H9 (cell line): Measurements from ENCODE around the gene HEPN1. TPM values are rescaled to one million over a fixed set of nuclear protein-coding genes. Genes with fewer than 3 reads are reported as not detected.

Source experiments
- DNase-seq: peaks from one replicate; pipeline ENCODE4 v3.0.0-alpha.2; 2017
- H2AFZ ChIP-seq: one replicate; pipeline ENCODE4 v1.6.1; 2013; ENCODE audit warnings: mild to moderate bottlenecking, low read length, control low read depth, moderate library complexity
- H2AK5ac ChIP-seq: 2 replicates; pipeline ENCODE4 v1.6.1; 2013; ENCODE audit warnings: low read length, control low read depth, mixed read lengths; ENCODE audit not compliant: insufficient read length
- H2BK120ac ChIP-seq: one replicate; pipeline ENCODE4 v1.6.1; 2013; ENCODE audit warnings: low read depth, mild to moderate bottlenecking, low read length, control low read depth, inconsistent platforms; ENCODE audit not compliant: poor library complexity, severe bottlenecking
- H2BK12ac ChIP-seq: 2 replicates; pipeline ENCODE4 v1.6.1; 2013; ENCODE audit warnings: low read length, control low read depth, mixed read lengths, low read depth; ENCODE audit not compliant: insufficient read length
- H2BK15ac ChIP-seq: 2 replicates; pipeline ENCODE4 v1.6.1; 2013; ENCODE audit warnings: low read depth, low read length, control low read depth
- H2BK20ac ChIP-seq: one replicate; pipeline ENCODE4 v1.6.1; 2013; ENCODE audit warnings: low read depth, mild to moderate bottlenecking, low read length, control low read depth, inconsistent platforms; ENCODE audit not compliant: poor library complexity, severe bottlenecking
- H2BK5ac ChIP-seq: 2 replicates; pipeline ENCODE4 v1.6.1; 2013; ENCODE audit warnings: low read length, control low read depth, mixed read lengths; ENCODE audit not compliant: insufficient read length
- H3K14ac ChIP-seq: 2 replicates; pipeline ENCODE4 v1.6.1; 2013; ENCODE audit warnings: low read length, control low read depth; ENCODE audit not compliant: insufficient read depth
- H3K18ac ChIP-seq: 2 replicates; pipeline ENCODE4 v1.6.1; 2013; ENCODE audit warnings: low read depth, mild to moderate bottlenecking, mixed read lengths, low read length, control low read depth; ENCODE audit not compliant: insufficient read length
- H3K23ac ChIP-seq: 2 replicates; pipeline ENCODE4 v1.6.1; 2013; ENCODE audit warnings: low read length, control low read depth, mixed read lengths, low read depth; ENCODE audit not compliant: insufficient read length
- H3K23me2 ChIP-seq: 2 replicates; pipeline ENCODE4 v1.6.1; 2013; ENCODE audit warnings: low read depth, mild to moderate bottlenecking, mixed read lengths, low read length, control low read depth; ENCODE audit not compliant: insufficient read length, poor library complexity, severe bottlenecking
- H3K27ac ChIP-seq: 2 replicates; pipeline ENCODE4 v1.5.1; 2013; ENCODE audit warnings: low read length, control low read depth, mixed read lengths, low read depth; ENCODE audit not compliant: insufficient read length
- H3K27me3 ChIP-seq: 2 replicates; pipeline ENCODE4 v1.6.1; 2013; ENCODE audit warnings: low read length, control low read depth, inconsistent platforms; ENCODE audit not compliant: insufficient read depth
- H3K4ac ChIP-seq: 2 replicates; pipeline ENCODE4 v1.6.1; 2013; ENCODE audit warnings: low read depth, mild to moderate bottlenecking, control low read depth, inconsistent platforms, low read length, moderate library complexity
- H3K4me1 ChIP-seq: 2 replicates; pipeline ENCODE4 v1.6.1; 2013; ENCODE audit warnings: low read length, control low read depth, inconsistent platforms; ENCODE audit not compliant: insufficient read depth
- H3K4me2 ChIP-seq: 2 replicates; pipeline ENCODE4 v1.6.1; 2013; ENCODE audit warnings: low read length, control low read depth, mixed read lengths; ENCODE audit not compliant: insufficient read length, insufficient read depth
- H3K56ac ChIP-seq: 2 replicates; pipeline ENCODE4 v1.6.1; 2013; ENCODE audit warnings: low read depth, mild to moderate bottlenecking, mixed read lengths, low read length, control low read depth; ENCODE audit not compliant: insufficient read length
- H3K79me1 ChIP-seq: 2 replicates; pipeline ENCODE4 v1.6.1; 2013; ENCODE audit warnings: low read depth, mild to moderate bottlenecking, moderate library complexity, low read length, control low read depth, inconsistent platforms; ENCODE audit not compliant: insufficient read depth, poor library complexity, severe bottlenecking
- H3K79me2 ChIP-seq: 2 replicates; pipeline ENCODE4 v1.6.1; 2013; ENCODE audit warnings: low read length, control low read depth, inconsistent platforms; ENCODE audit not compliant: insufficient read depth
- H3K9ac ChIP-seq: 2 replicates; pipeline ENCODE4 v1.6.1; 2013; ENCODE audit warnings: low read length, control low read depth, mixed read lengths; ENCODE audit not compliant: insufficient read length; ENCODE audit errors: extremely low read depth
- H3K9me3 ChIP-seq: one replicate; pipeline ENCODE4 v1.6.1; 2013; ENCODE audit warnings: low read depth, low read length, inconsistent platforms; ENCODE audit not compliant: control insufficient read depth
- H3T11ph ChIP-seq: one replicate; pipeline ENCODE4 v1.6.1; 2013; ENCODE audit warnings: mild to moderate bottlenecking, low read length, control low read depth, inconsistent platforms
- H4K20me1 ChIP-seq: one replicate; pipeline ENCODE4 v1.6.1; 2013; ENCODE audit not compliant: control insufficient read depth, insufficient read length, insufficient read depth
- H4K5ac ChIP-seq: 2 replicates; pipeline ENCODE4 v1.6.1; 2013; ENCODE audit warnings: low read depth, mild to moderate bottlenecking, mixed read lengths, low read length, control low read depth; ENCODE audit not compliant: insufficient read length
- H4K8ac ChIP-seq: replicated peaks from 2 replicates; pipeline ENCODE4 v1.6.1; 2013; ENCODE audit warnings: low read length, control low read depth, mixed read lengths, low read depth; ENCODE audit not compliant: insufficient read length
- H4K91ac ChIP-seq: 2 replicates; pipeline ENCODE4 v1.6.1; 2013; ENCODE audit warnings: low read depth, mild to moderate bottlenecking, moderate library complexity, mixed read lengths, low read length, control low read depth; ENCODE audit not compliant: insufficient read length
- H3K27ac Mint-ChIP-seq, 3 experiments: 2 replicates in 2 of 3; 3 replicates in 1 of 3; pipeline ENCODE4 v1.8.0; 2020 to 2021; ENCODE audit warnings: mixed read lengths in 3 of 3, mild to moderate bottlenecking in 1 of 3, moderate library complexity in 1 of 3
- H3K27me3 Mint-ChIP-seq: 2 replicates; pipeline ENCODE4 v1.8.0; 2021; ENCODE audit warnings: low read depth, mild to moderate bottlenecking, moderate library complexity, mixed read lengths
- H3K36me3 Mint-ChIP-seq, 3 experiments: 2 replicates in 2 of 3; 3 replicates in 1 of 3; pipeline ENCODE4 v1.8.0; 2020 to 2021; ENCODE audit warnings: low read depth in 3 of 3, mixed read lengths in 3 of 3; ENCODE audit not compliant: insufficient read depth in 1 of 3
- H3K4me1 Mint-ChIP-seq, 2 experiments: 2 replicates each; pipeline ENCODE4 v1.8.0; 2020; ENCODE audit warnings: mixed read lengths in 2 of 2
- H3K4me3 Mint-ChIP-seq, 2 experiments: 2 replicates in 1 of 2; 3 replicates in 1 of 2; pipeline ENCODE4 v1.8.0; 2020 to 2021; ENCODE audit warnings: mild to moderate bottlenecking in 2 of 2, mixed read lengths in 2 of 2, moderate library complexity in 1 of 2
- H3K9me3 Mint-ChIP-seq, 2 experiments: 2 replicates in 1 of 2; 3 replicates in 1 of 2; pipeline ENCODE4 v1.8.0; 2020; ENCODE audit warnings: mild to moderate bottlenecking in 2 of 2, mixed read lengths in 2 of 2, moderate library complexity in 1 of 2
- CTCF ChIP-seq: fragments of 200-600 bp; sonication (generic); conservative IDR thresholded peaks from 3 replicates; pipeline ENCODE4 v1.8.0; 2021; ENCODE audit warnings: antibody characterized with exemption, mild to moderate bottlenecking
- WGBS: extraction: QIAGEN DNeasy Blood & Tissue Kit; methylation state at CpG from one replicate; pipeline ENCODE4 v1.1.7; 2013; ENCODE audit warnings: missing lambda C conversion rate, low lambda C conversion rate, mixed read lengths; ENCODE audit not compliant: insufficient read length; ENCODE audit errors: extremely low coverage; 5-methylcytosine and 5-hydroxymethylcytosine counted together
- total RNA-seq: library from RNA; stranded (reverse); gene quantifications from 2 replicates; pipeline ENCODE4 v1.2.1, GENCODE V29; 2021

HEPN1 gene
- total RNA-seq, 1 experiment from 2014 or later: not detected

DNA sequence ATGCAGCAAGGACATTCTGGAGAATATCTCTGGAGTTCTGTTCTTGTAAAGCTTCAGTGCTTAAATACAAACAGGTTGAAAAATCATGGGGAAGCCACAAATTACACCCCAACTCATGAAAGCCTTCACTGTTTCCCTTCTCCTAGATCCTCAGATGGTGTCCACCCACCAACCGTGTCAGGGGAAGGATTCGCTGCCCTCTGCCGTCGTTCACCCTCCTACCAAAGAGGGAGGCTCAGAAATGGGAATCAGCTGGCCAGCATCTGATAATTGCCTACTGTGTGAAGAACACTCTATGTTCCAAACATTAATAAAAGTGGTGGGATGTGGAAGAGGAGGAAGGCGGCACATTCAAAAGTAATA, 24.2 kb downstream of the HEPN1 start:
- no peaks in the 10 kb centered on the region for H3K4me1 ChIP-seq
- peaks cover 0 to under 1% of the 10 kb centered on the region in 2 experiments; a peak in 2 of 5 replicates for H3K9me3 Mint-ChIP-seq
- peaks cover 0 to 9% of the 10 kb centered on the region in 2 experiments; a peak in 1 of 4 replicates for H3K4me1 Mint-ChIP-seq
- H2BK20ac ChIP-seq: no peak overlapping the region
- H3K36me3 Mint-ChIP-seq: no peaks in the 10 kb centered on the region
- H3K27me3 ChIP-seq: no peaks in the 10 kb centered on the region
- no peak overlapping the region for H3K14ac ChIP-seq
- no peak overlapping the region for H2BK5ac ChIP-seq
- H2BK12ac ChIP-seq: no peak overlapping the region
- no peak overlapping the region for H3K56ac ChIP-seq
- no peak overlapping the region for H3K4me3 Mint-ChIP-seq
- H2BK15ac ChIP-seq: no peak overlapping the region
- no peaks in the 10 kb centered on the region for H3K23me2 ChIP-seq
- H3K18ac ChIP-seq: no peak overlapping the region
- H3K4me2 ChIP-seq: no peak overlapping the region
- TF ChIP-seq CTCF: no peak
- no peak overlapping the region for H2AK5ac ChIP-seq
- no peak overlapping the region for H4K8ac ChIP-seq
- no peak for DNase-seq
- H3K9me3 ChIP-seq: no peaks in the 10 kb centered on the region
- no peaks in the 10 kb centered on the region for H4K20me1 ChIP-seq
- no peak overlapping the region for H2AFZ ChIP-seq
- no peak overlapping the region for H4K5ac ChIP-seq
- H3K4ac ChIP-seq: no peak overlapping the region
- no peak overlapping the region for H3K27ac Mint-ChIP-seq
- no CpG with 5 or more reads among the region's 5 CpGs for WGBS
- H3K27me3 Mint-ChIP-seq: peaks cover 26% of the 10 kb centered on the region
- H3T11ph ChIP-seq: no peak overlapping the region
- H3K79me2 ChIP-seq: no peaks in the 10 kb centered on the region
- no peak overlapping the region for H3K23ac ChIP-seq
- no peak overlapping the region for H4K91ac ChIP-seq
- H3K79me1 ChIP-seq: no peaks in the 10 kb centered on the region
- no peak overlapping the region for H3K27ac ChIP-seq
- H3K9ac ChIP-seq: no peak overlapping the region
- H2BK120ac ChIP-seq: no peak overlapping the region
